Activated CD8-positive, alpha-beta memory T cell treated with anti-CD3 and anti-CD28 coated beads, Interleukin-2, amount 50 U/mL, for 48 hours (primary cell): ENCODE data around the gene PIGL.
"Not testable (repeated sequence)": the region's sequence is repeated elsewhere in the genome, so short reads cannot be mapped to it uniquely, and the experiment has no call there.

Source experiments
- DNase-seq: peaks from one replicate; pipeline ENCODE4 v3.0.0-alpha.2; 2020

The PIGL gene

DNA sequence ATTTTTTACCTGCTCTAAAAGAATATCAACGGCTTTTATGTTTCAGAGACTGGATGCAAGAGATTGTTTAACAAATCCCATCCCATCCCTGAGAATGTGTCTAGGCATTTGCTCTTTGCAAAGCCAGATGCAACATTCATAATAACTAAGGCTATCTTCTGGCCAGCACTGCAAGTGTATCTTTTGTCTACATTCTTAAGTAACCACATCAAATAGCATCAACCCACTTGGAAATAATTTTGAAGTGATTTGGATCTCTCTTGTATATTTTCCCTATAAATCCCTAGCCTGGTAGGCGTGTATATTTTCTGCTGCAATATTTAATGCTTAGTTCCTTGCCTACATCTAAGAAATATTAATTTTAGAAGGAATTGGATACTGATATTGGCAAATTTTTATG is 64.3 kb downstream of the PIGL start:
- no peak for DNase-seq

- DNase-seq: no peak
Measured at GRCh38 chr17:16282522-16282921, 65.5 kb downstream of the PIGL start.

DNA sequence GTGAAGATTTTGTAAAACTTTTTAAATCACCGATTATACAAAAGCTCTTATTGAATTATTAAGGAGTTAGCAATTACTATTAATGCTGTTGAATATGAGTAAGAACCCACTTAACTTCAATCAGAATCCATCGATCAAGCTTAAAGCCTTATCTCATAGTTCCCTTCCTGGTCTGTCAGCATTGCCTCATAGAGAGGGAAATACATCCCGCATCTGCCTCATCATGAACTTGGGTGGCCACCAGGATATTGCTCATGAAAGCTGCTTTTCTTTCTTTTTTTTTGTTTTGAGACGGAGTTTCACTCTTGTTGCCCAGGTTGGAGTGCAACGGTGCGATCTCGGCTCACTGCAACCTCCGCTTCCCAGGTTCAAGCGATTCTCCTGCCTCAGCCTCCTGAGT is 66.7 kb downstream of the PIGL start:
- no peak for DNase-seq

- DNase-seq: no peak
Measured at GRCh38 chr17:16285646-16286008, 68.6 kb downstream of the PIGL start.

GRCh38 chr17:16286009-16286946 is 69.3 kb downstream of the PIGL start:
- peak; percentile 81 for DNase-seq

DNA sequence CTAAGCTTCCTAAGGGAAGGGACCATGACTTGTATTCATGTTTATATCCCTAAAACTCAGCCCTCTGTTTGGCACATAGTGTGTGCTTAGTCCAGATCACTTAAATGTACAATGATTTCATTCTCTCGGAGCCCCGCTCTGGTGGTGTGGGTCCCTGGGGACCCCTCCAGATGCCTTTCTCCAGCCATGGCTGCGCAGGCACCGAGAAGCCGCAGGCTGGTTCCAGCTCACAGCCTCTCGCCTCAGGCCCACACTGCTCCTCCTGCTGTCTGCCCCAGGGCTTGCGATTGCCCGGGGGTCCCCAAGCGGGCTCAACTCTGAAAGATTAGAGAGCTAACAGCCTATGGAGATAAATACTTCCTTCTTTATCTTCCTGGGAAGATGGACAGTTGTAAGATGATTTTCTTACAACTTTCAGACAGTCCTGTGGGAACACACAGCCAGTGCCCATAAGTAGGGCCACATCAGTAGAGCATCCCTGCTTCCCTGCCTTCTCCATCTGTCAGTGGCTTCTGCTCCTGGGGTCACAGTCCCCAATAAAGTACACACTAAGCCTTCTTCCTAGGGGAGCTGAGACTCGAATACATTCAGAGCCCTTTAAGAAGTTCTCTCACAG is 70.0 kb downstream of the PIGL start:
- DNase-seq: peak; percentile 62

DNA sequence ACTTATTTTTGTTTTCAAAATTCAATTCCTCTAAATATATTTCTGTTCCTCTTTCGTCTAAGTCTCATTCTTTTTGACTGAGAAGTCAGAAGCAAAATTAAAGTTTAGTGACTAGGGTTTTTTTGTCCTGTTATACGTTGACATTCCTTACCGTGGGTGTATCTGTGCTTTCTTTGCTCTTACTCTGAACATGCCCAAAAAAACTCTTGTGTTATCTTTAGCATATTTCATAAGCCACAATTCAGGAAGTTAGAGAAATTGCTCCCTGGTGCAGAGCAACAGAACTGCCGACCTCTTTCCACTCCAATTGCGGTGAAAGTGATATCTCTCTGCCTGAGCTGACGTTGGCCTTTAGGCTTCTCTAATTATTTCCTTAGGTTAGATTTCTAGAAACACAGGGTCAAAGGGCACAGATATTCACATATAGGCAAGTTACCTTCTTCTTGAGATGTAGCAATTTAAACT is 70.6 kb downstream of the PIGL start:
- no peak for DNase-seq

DNA sequence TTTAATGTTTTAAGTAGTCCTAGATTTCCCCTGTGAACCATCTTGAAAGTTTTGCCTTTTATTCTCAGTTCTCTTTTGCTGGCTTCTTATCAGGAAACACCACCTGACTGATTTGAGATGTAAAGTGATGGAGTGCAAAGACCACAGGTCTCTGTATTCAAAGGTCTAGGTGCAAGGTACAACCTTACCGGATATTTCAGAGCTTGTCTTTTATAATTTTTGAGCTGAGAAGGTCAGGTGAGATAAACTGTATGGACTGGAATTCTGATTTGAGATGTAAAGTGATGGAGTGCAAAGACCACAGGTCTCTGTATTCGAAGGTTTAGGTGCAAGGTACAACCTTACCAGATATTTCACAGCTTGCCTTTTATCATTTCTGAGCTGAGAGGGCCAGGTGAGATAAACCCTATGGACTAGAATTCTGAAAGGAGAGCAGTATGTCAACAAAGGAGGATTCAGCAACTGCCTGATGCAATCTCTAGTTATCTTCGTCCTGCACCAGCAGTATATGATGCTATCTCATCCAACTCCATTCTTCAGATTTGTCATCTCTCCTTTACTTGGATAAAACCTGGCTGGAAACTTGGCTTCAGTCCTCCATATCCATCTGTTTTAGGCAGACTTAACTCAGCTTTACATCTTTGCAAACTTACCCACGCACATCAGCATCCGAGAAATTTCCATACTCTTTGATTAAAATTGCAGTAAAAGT is 72.0 kb downstream of the PIGL start:
- DNase-seq: no peak

GRCh38 chr17:16293931-16294330 is 76.9 kb downstream of the PIGL start:
- no peak for DNase-seq

DNA sequence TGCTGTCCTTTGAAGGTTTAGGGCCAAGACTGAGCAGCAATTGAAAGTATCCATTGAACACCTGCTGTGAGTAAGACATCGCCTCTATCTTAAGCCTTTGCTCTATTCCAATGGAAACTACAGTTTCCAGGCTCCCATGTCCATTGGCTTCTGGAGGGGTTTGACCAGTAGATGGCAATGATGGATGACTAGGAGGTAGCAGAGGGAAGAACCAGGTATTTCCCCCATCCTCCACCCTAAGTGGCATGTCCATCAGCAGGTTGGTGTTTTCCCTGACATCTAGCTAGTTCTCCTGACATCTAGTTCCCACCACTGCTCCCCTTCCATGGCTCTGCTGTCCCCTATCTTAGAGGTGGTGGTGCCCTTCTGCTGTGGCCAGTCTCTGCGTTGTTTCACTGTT is 77.5 kb downstream of the PIGL start:
- no peak for DNase-seq

DNA sequence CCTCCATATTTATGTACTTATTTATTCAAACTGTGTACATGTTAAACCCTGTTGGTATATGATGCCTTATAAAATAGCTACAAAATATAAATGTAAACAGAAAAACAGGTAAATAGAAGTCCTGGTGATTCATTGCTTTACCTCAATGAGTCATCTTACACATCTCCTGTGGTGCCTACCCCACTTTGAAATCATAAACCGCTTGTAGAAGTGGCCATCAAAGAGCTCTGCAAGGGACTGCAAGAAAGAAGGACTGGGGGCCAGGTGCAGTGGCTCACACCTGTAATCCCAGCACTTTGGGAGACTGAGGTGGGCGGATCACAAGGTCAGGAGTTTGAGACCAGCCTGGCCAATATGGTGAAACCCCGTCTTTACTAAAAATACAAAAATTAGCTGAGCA is 79.1 kb downstream of the PIGL start:
- DNase-seq: not testable (repeated sequence)

DNA sequence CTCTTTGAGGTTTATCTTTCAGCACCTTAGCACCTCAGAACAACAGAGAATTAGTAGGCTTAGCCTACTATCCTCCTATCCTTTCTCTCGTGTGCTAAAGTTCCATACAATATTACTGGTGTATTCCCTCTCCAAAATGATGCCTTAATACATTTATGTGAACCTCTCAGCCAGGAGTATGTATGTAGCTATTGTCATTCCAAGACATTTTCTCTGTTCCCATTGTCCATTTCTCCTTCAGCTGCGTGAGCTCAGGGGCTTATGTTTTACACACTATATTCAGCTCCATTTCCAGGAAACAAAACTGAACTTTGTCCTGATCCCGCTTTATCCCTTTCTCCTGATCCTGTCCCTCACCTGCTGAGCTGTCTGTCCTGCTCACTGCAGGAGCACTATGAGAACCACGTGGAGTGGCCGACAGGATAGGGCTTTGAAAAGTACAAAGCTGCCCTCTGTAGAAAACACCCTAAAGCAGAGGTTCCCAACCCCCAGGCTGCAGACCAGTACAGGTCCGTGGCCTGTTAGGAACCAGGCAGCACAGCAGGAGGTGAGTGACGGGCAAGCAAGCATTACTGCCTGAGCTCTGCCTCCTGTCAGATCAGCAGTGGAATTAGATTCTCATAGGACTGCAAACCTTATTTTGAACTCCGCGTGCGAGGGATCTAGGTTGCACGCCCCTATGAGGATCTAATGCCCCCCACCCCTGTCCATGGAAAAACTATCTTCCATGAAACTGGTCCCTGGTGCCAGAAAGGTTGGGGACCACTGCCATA is 80.5 kb downstream of the PIGL start:
- no peak for DNase-seq

DNA sequence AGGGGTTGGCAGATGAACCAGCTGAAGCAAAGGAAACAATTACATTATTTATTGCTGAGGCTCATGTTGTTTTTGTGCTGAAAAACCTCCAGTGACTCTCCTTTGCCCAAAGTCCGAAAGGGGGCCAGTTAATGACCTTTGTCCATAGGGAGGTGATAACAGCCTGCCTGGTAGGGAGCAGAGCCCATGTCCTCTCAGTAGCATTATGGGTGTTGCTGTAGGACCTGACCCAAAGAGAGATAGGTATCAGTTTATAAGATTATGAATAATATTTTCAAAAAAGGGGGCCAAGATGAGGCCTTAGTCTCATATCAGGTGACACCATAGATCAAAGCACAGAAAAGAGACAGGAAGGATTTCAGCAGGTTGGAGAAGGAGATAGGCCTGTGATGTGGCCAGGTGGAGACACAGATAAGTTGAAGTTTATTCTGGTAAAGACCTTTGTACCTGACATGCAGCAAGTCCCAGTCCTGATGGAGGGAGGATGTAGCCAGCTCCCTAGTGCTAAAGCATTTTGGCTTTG is 81.2 kb downstream of the PIGL start:
- no peak for DNase-seq

- no peak for DNase-seq
Measured at GRCh38 chr17:16300554-16300953, 83.5 kb downstream of the PIGL start.

- no peak for DNase-seq
Measured at GRCh38 chr17:16301963-16302855, 85.2 kb downstream of the PIGL start.

DNA sequence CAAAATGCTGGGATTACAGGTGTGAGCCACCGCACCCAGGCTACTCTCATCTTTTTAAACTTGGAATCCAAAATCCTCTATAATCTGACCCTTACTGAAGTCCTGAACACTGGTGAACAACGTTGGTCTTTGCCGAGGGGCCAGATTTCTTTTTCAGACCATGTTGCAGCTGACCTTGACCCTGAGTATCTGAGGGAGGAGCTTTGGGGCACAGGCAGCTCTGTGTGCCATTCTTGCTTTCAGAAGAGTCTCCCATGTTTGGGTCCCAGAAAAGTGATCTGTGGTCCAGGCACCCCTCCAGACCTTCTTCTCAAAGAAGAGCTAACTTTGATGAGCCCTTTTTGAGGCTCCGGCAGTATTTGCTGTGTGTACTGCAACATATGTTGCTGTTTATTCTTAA is 85.8 kb downstream of the PIGL start:
- no peak for DNase-seq

DNA sequence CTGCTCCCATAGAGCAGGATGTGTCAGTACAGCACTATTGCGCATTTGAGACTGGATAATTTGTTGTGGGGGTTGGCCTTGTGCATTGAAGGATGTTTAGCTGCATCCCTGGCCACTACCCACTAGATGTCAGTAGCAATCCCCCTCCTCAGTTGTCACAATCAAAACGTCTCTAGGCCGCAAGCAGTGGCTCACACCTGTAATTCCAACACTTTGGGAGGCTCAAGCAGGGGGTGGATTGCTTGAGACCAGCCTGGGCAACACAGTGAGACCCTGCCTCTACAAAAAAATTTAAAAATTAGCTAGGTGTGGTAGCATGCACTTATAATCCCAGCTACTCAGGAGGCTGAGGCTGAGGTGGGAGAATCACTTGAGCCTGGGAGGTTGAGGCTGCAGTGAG is 87.8 kb downstream of the PIGL start:
- DNase-seq: no peak

DNA sequence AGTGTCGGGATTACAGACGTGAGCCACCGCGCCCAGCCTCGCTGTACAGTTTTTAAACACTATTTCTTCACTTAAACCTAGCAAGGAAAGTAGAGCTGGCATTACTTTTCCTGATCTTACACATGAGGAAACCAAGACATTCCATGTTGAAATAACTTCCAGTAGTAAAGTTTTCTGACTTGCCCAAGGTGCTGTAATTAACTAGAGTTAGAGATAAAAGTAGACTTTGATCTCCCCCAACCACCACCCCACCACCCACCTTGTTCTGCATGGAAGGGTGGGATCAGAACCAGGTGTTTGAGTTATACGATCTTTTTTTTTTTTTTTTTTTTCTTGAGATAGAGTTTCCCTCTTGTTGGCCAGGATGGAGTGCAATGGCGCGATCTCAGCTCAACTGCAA is 89.2 kb downstream of the PIGL start:
- no peak for DNase-seq

- DNase-seq: not testable (repeated sequence)
Measured at GRCh38 chr17:16312061-16312460, 95.1 kb downstream of the PIGL start.

- no peak for DNase-seq
Measured at GRCh38 chr17:16313139-16314090, 96.4 kb downstream of the PIGL start.
